Transverse colon (tissue), 4 donors: ENCODE data around the gene FOXP1. TPM values are rescaled to one million over a fixed set of nuclear protein-coding genes. Genes with fewer than 3 reads are reported as not detected.

ENCODE experiments used
- DNase-seq: peaks from one replicate; pipeline ENCODE4 v3.0.0-alpha.2; 2019
- H3K27ac ChIP-seq, 4 donors: fragments of 200-600 bp; sonication (generic); 2 replicates each; pipeline ENCODE4 v1.5.1; 2016 to 2018; ENCODE audit warnings: inconsistent platforms in 4 of 4
- H3K27me3 ChIP-seq: fragments of 200-600 bp; sonication (generic); 2 replicates; pipeline ENCODE4 v1.5.1; 2017; ENCODE audit warnings: inconsistent platforms
- H3K36me3 ChIP-seq, 4 donors: fragments of 200-600 bp; sonication (generic); 2 replicates each; pipeline ENCODE4 v1.5.1; 2017 to 2019; ENCODE audit warnings: inconsistent platforms in 4 of 4
- H3K4me1 ChIP-seq, 4 donors: fragments of 200-600 bp; sonication (generic); 2 replicates each; pipeline ENCODE4 v1.5.1; 2017 to 2020; ENCODE audit warnings: inconsistent platforms in 4 of 4
- H3K4me3 ChIP-seq, 4 donors: fragments of 200-600 bp; sonication (generic); 1 replicate in 1 of 4; 2 replicates in 3 of 4; pipeline versions ENCODE4 v1.5.1 to v1.6.1; 2017 to 2019; ENCODE audit warnings: inconsistent platforms in 4 of 4
- H3K9me3 ChIP-seq, 2 donors: fragments of 200-600 bp; sonication (generic); 2 replicates each; pipeline ENCODE4 v1.5.1; 2017 to 2019; ENCODE audit warnings: inconsistent platforms in 2 of 2
- CTCF ChIP-seq, 5 experiments: fragments of 200-600 bp in 3 of 5; fragments of 450-650 bp in 2 of 5; sonication (generic) in 3 of 5; IDR thresholded peaks; 1 replicate in 2 of 5; 2 replicates in 3 of 5; pipeline ENCODE4 v1.5.1; 2016 to 2017; ENCODE audit warnings: antibody characterized with exemption in 5 of 5, inconsistent platforms in 3 of 5, mild to moderate bottlenecking in 2 of 5, moderate library complexity in 1 of 5
- EP300 ChIP-seq: sonication (generic); formaldehyde crosslinking; IDR thresholded peaks from one replicate; pipeline ENCODE4 v1.6.1; 2017; ENCODE audit warnings: antibody characterized with exemption, low read depth
- POLR2A ChIP-seq: fragments of 450-650 bp; IDR thresholded peaks from one replicate; pipeline ENCODE4 v1.6.1; 2016; ENCODE audit warnings: antibody characterized with exemption, mild to moderate bottlenecking, moderate library complexity
- POLR2AphosphoS5 ChIP-seq, 3 donors: sonication (generic); formaldehyde crosslinking; IDR thresholded peaks; one replicate each; pipeline ENCODE4 v1.6.1; 2016; ENCODE audit warnings: antibody characterized with exemption in 3 of 3
- WGBS, 2 donors: methylation state at CpG; one replicate each; pipeline ENCODE4 v1.1.5; 2018; ENCODE audit warnings: low coverage in 1 of 2; 5-methylcytosine and 5-hydroxymethylcytosine counted together
- in situ Hi-C, 4 donors: fragments of 200-750 bp; cut with MboI; loops; one replicate each; pipeline versions ENCODE4 v1.15.0 to v1.15.1; 2017; ENCODE audit warnings: low sequenced_read_pairs in 3 of 4, low pct_ligation_motif_present in 1 of 4, low pct_unique_long_range_greater_than_20kb in 1 of 4
- intact Hi-C: fragments of 100-400 bp; cut with DNase I; formaldehyde crosslinking; loops from one replicate; pipeline ENCODE4 v1.15.1; 2023; ENCODE audit warnings: low total_unique reads
- total RNA-seq, 4 donors: library from RNA; depleted of rRNA; stranded (reverse); fragments of >200 nt; gene quantifications; one replicate each; pipeline ENCODE4 v1.1.0, GENCODE V29; 2016

FOXP1 gene
- total RNA-seq, 4 donors from 2014 or later, result 102 to 260 (median 150) TPM

DNA sequence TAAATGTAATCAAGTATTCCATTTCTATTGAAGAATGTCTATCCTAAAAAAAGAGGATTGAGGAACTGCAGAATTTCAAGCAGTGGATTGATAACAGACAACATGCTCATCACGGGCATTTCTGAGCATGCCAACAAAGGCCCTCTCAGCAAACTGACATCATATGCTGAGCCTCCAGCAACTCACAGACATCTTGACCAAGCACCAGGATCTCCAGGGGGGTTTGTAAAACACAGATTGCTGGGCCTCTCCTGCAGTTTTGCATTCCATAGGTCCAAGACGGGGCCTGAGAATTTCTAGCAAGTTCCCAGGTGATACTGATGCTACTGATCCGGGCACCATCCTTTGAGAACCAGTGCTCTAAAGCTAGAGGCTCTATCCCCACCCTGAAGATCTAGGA is 85.0 kb downstream of the FOXP1 start:
- 83% methylated on average over 3 of the region's 3 CpGs; no CpG with 5 or more reads in 1 of the 2 donors for WGBS, 2 donors
- TF ChIP-seq POLR2A, result no peak
- TF ChIP-seq EP300, result no peak
- no peak for TF ChIP-seq CTCF (IDR thresholded peaks at IDR 0.05)
- TF ChIP-seq POLR2AphosphoS5 (IDR thresholded peaks at IDR 0.05), result no peak
- H3K9me3 ChIP-seq, result no peaks in the 10 kb centered on the region
- DNase-seq, result no peak
- intact Hi-C loops (no loop called here), in situ Hi-C loops (no loop called here)
- peaks cover 4 to 26% (median 12%) of the 10 kb centered on the region in 4 donors for H3K4me1 ChIP-seq
- H3K36me3 ChIP-seq, result no peaks in the 10 kb centered on the region
- no peak overlapping the region for H3K4me3 ChIP-seq
- H3K27me3 ChIP-seq, result no peaks in the 10 kb centered on the region
- no peak overlapping the region for H3K27ac ChIP-seq

DNA sequence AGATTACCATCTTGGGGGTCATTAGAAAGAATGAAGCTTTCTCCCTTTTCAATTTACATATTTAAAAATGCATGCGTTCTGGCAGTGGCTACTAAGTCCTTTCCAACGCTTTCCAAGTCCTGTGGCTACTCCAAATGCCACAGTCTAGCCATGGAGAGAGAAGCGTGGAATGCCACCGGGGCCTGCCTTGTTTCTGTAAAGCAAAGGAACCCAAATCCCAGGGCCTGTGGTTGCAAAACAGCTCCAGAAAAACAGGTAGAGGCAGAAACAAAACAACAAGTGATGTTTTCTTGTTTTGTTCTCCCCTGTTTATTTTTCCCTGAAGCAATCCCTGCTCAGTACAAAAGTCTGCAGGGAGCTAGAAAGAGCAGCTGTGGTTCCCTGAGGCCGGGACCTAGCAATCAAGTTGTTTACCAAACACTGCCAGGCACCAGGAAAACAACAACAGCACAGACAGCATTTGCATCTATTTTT is 85.5 kb downstream of the FOXP1 start:
- no peaks in the 10 kb centered on the region for H3K36me3 ChIP-seq
- in situ Hi-C loops, result no loop called here
- DNase-seq, result no peak
- TF ChIP-seq POLR2AphosphoS5 (IDR thresholded peaks at IDR 0.05) (no peak), EP300 (no peak), CTCF (IDR thresholded peaks at IDR 0.05) (no peak), POLR2A (no peak)
- no peaks in the 10 kb centered on the region for H3K27me3 ChIP-seq
- 67 to 76% methylated on average over 4 to 5 of the region's 5 CpGs for WGBS, 2 donors
- peaks cover 4 to 26% (median 12%) of the 10 kb centered on the region in 4 donors for H3K4me1 ChIP-seq
- H3K4me3 ChIP-seq, result no peak overlapping the region
- no peaks in the 10 kb centered on the region for H3K9me3 ChIP-seq
- H3K27ac ChIP-seq, result peak overlapping the region in 3 of 4 donors; percentile 15 to 20 (median 16)
- intact Hi-C loops, result no loop called here

DNA sequence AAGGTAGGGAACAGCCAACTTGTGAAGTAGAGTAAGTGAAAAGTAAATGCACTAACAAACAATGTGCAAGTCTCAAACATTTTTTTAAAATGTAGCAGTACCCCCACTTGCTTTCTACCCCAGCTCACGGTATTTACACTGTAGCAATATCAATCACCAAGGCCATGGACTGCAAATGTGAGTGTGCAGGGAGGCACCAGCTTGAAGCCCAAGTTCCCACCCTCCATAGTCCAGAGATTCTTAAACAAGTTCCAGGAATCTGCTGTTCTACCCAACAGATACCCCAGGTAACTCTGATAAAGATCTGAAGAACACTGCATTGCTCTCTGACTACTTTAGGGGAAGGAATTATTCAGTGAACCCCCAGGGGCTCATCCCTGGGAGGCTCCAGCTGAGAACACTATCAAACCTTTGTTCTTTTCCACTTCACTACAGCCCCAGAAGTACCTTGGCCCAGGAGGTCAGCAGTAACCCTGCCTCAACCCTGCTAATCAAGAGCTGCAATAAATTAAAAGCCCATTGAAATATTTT is 86.1 kb downstream of the FOXP1 start:
- DNase-seq, result no peak
- Histone ChIP-seq H3K9me3 (no peaks in the 10 kb centered on the region), H3K27ac (peak overlapping the region in 3 of 4 donors; percentile 15 to 20 (median 16)), H3K27me3 (no peaks in the 10 kb centered on the region), H3K4me1 (peaks cover 4 to 26% (median 12%) of the 10 kb centered on the region in 4 donors), H3K36me3 (no peaks in the 10 kb centered on the region), H3K4me3 (no peak overlapping the region)
- 67 to 69% methylated on average over 1 of the region's 1 CpG for WGBS, 2 donors
- intact Hi-C loops, result no loop called here
- TF ChIP-seq POLR2A (no peak), POLR2AphosphoS5 (IDR thresholded peaks at IDR 0.05) (no peak), EP300 (no peak), CTCF (IDR thresholded peaks at IDR 0.05) (no peak)
- in situ Hi-C loops, result no loop called here

DNA sequence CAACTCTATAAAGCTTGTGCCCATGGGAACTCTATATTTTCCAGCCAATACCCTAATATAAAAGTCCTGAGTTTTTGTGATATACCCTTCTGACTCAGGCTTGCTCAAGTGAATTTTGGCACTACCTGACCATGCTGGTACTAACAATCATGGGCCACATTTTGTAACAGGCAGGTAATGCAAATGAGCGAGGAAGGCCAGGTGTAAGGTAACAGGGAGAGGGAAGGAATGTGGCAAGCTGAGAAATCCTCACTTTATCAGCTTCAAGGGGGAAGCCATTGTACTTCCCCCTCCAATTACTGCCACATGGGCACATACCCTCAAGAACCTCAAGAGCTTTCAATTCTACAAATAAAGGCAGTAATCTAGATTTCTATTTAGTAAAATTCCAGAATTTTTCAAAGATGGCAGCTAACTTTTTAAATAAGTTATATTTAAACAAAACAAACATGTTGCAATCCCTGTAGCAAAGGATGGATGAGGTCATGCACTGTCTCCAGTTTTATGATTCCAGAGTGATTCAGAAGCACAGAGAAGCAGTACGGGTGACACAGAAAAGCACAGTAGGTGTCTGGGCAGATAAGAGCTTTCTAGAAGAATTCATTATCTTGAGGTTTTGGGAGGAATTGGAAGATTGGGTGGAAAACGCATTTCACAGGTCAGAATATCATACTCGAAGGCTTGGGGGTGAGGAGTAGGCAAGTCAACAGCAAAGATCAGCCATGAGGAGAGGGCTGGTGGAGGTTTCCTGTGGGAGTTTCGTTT is 87.6 kb downstream of the FOXP1 start:
- peaks cover 0 to 12% (median 0%) of the 10 kb centered on the region in 4 donors for H3K36me3 ChIP-seq
- H3K27ac ChIP-seq, result peak overlapping the region; percentile 5 to 55 (median 46)
- TF ChIP-seq POLR2AphosphoS5 (IDR thresholded peaks at IDR 0.05) (no peak), CTCF (IDR thresholded peaks at IDR 0.05) (no peak), EP300 (no peak), POLR2A (no peak)
- H3K9me3 ChIP-seq, result peaks cover 0 to 8% of the 10 kb centered on the region in 2 donors
- in situ Hi-C loops, result no loop called here
- H3K4me3 ChIP-seq, result no peak overlapping the region
- WGBS, 2 donors, result 74 to 80% methylated on average over 4 to 5 of the region's 5 CpGs
- H3K27me3 ChIP-seq, result no peaks in the 10 kb centered on the region
- intact Hi-C loops, result no loop called here
- peaks cover 4 to 26% (median 12%) of the 10 kb centered on the region in 4 donors for H3K4me1 ChIP-seq
- no peak for DNase-seq
